GM06990 (cell line): ENCODE results near the gene TLE4.

Source experiments
- DNase-seq: peaks from one replicate; pipeline ENCODE4 v3.0.0-alpha.2; 2011; ENCODE audit not compliant: insufficient read length; ENCODE audit errors: extremely low read depth
- H3K27me3 ChIP-seq: replicated peaks from 2 replicates; pipeline ENCODE4 v1.6.0; 2011; ENCODE audit warnings: low read length; ENCODE audit not compliant: control insufficient read depth, insufficient read depth
- H3K36me3 ChIP-seq: 2 replicates; pipeline ENCODE4 v1.5.1; 2011; ENCODE audit warnings: low read length; ENCODE audit not compliant: control insufficient read depth, insufficient read depth
- H3K4me3 ChIP-seq: replicated peaks from 2 replicates; pipeline ENCODE4 v1.5.1; 2011; ENCODE audit warnings: low read depth, mild to moderate bottlenecking, control low read depth, low read length
- CTCF ChIP-seq: IDR thresholded peaks from 2 replicates; pipeline ENCODE4 v1.5.1; 2011; ENCODE audit warnings: low read length, control low read depth, mild to moderate bottlenecking, inconsistent platforms; ENCODE audit not compliant: insufficient read depth, poor library complexity, severe bottlenecking

TLE4 gene

DNA sequence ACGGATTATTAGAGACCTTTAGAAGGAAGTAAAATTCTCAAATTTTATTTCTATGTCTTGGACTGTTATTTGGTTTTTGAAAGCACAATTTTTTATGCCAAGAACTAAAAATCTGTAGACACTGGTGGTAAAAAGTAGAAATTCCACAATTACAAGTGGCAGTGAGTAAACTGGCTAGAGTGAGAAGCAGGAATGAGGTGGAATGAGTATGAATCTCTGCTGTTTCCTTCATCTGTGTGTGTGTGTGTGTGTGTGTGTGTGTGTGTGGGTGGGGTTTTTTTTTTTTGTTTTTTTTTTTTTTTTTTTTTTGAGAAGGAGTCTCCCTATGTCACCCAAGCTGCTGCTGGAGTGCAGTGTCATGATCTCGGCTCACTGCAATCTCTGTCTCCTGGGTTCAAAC, 94.2 kb downstream of the TLE4 start:
- no peak for DNase-seq
- no peaks in the 10 kb centered on the region for H3K27me3 ChIP-seq
- no peak overlapping the region for H3K4me3 ChIP-seq
- TF ChIP-seq CTCF, result no peak
- no peaks in the 10 kb centered on the region for H3K36me3 ChIP-seq

DNA sequence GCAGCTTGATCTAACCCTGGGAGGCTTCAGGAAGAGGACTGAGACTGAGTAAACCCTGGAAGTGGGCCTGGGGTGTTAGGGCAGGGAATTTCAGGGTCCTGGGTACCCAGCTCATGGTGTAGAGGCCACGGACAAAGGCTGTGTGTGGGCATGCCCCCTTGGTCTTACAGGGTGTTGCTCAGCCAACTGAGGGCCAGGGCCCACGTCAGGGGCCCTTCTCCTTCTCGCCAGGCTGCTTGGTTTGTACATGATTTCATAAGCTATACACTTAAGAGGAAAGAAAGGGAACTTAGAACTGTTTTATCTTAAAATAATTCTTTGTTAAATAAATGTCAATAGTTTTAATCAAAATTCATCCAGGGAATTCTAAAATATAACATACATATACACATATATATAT, 95.4 kb downstream of the TLE4 start:
- Histone ChIP-seq H3K4me3 (no peak overlapping the region), H3K36me3 (no peaks in the 10 kb centered on the region), H3K27me3 (no peaks in the 10 kb centered on the region)
- TF ChIP-seq CTCF, result no peak
- no peak for DNase-seq

DNA sequence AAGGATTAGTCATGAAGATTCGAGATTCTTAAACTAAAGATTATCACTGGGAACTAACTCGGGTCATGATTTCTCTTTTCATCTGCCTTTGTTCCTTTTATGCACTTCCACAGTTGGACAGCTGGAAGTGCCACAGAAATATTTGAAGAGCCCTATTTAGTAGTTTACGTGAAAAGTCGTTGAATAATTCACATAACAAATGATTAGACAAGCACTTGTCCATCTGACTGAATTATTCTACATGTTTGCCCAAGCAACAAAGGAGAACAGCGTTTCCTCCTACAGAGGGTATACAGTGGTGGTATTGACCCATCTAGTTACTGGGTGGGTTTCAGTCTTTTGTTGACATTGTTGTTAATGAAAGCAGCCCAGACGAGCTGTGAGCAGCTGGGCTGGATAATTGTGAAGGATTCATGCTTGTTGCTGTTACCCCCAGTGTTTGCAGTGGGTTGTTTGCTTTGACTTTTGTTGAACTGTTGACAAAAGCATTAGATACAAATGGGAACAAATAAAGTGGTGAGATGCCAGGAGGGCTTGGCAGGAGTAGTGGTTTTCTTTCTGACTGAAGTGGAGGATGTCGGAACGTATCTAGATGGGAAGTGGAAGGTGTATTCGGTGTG, 96.2 kb downstream of the TLE4 start:
- DNase-seq, result no peak
- TF ChIP-seq CTCF, result no peak
- Histone ChIP-seq H3K4me3 (no peak overlapping the region), H3K27me3 (no peaks in the 10 kb centered on the region), H3K36me3 (no peaks in the 10 kb centered on the region)

- Histone ChIP-seq H3K36me3 (no peaks in the 10 kb centered on the region), H3K27me3 (no peaks in the 10 kb centered on the region), H3K4me3 (no peak overlapping the region)
- no peak for DNase-seq
- TF ChIP-seq CTCF, result no peak
These were observed 97.2 kb downstream of the TLE4 start for GRCh38 chr9:79668956-79669355.

- no peak for TF ChIP-seq CTCF
- no peaks in the 10 kb centered on the region for H3K27me3 ChIP-seq
- no peaks in the 10 kb centered on the region for H3K36me3 ChIP-seq
- no peak overlapping the region for H3K4me3 ChIP-seq
- DNase-seq, result no peak
These were observed 98.7 kb downstream of the TLE4 start for GRCh38 chr9:79670269-79670961.
